Mesenchymal stem cell (in vitro differentiated cells and primary cell): Measurements from ENCODE around the gene MICOS13.
A peak's percentile ranks its signal among the peaks of the same experiment; 100 is the strongest.

Experiments
- DNase-seq: peaks from one replicate; pipeline ENCODE4 v3.0.0-alpha.2; 2013
- H2AFZ ChIP-seq: one replicate; pipeline ENCODE4 v1.6.1; 2013; ENCODE audit warnings: low read depth, mild to moderate bottlenecking, control low read depth, inconsistent platforms, low read length, moderate library complexity
- H2AK5ac ChIP-seq: 2 replicates; pipeline ENCODE4 v1.6.1; 2013; ENCODE audit warnings: low read length, moderate library complexity, mild to moderate bottlenecking, inconsistent platforms; ENCODE audit not compliant: severe bottlenecking
- H2BK120ac ChIP-seq: one replicate; pipeline ENCODE4 v1.6.1; 2013; ENCODE audit warnings: low read depth, mild to moderate bottlenecking, inconsistent platforms, low read length, moderate library complexity
- H2BK12ac ChIP-seq, 2 experiments: one replicate each; pipeline ENCODE4 v1.6.1; 2013; ENCODE audit warnings: inconsistent platforms in 2 of 2, low read length in 2 of 2, mild to moderate bottlenecking in 2 of 2, moderate library complexity in 2 of 2, control low read depth in 1 of 2
- H2BK15ac ChIP-seq: one replicate; pipeline ENCODE4 v1.6.1; 2013; ENCODE audit warnings: mild to moderate bottlenecking, low read depth, inconsistent platforms; ENCODE audit not compliant: poor library complexity, severe bottlenecking
- H2BK5ac ChIP-seq: 2 replicates; pipeline ENCODE4 v1.6.1; 2013; ENCODE audit warnings: low read depth, mild to moderate bottlenecking, low read length, control low read depth, inconsistent platforms; ENCODE audit not compliant: poor library complexity, severe bottlenecking
- H3K14ac ChIP-seq, 2 experiments: one replicate each; pipeline ENCODE4 v1.6.1; 2013; ENCODE audit warnings: inconsistent platforms in 2 of 2, low read length in 2 of 2, control low read depth in 1 of 2, mild to moderate bottlenecking in 1 of 2, moderate library complexity in 1 of 2
- H3K18ac ChIP-seq, 2 experiments: one replicate each; pipeline ENCODE4 v1.6.1; 2013; ENCODE audit warnings: inconsistent platforms in 2 of 2, low read length in 2 of 2, control low read depth in 1 of 2, low read depth in 1 of 2, mild to moderate bottlenecking in 1 of 2
- H3K23ac ChIP-seq, 2 experiments: one replicate each; pipeline ENCODE4 v1.6.1; 2013; ENCODE audit warnings: inconsistent platforms in 2 of 2, low read length in 2 of 2, mild to moderate bottlenecking in 2 of 2, moderate library complexity in 2 of 2, control low read depth in 1 of 2
- H3K27ac ChIP-seq: 2 replicates; pipeline ENCODE4 v1.5.1; 2013; ENCODE audit warnings: mild to moderate bottlenecking, moderate library complexity, low read length, control low read depth, inconsistent platforms; ENCODE audit not compliant: poor library complexity, severe bottlenecking
- H3K27me3 ChIP-seq, 2 experiments: 2 replicates each; pipeline versions ENCODE4 v1.6.1 to v1.7.0; 2013; ENCODE audit warnings: low read length in 2 of 2, mild to moderate bottlenecking in 2 of 2, moderate library complexity in 2 of 2, control low read depth in 1 of 2, inconsistent platforms in 1 of 2; ENCODE audit not compliant: control insufficient read depth in 1 of 2, insufficient read depth in 1 of 2
- H3K36me3 ChIP-seq, 2 experiments: 2 replicates each; pipeline versions ENCODE4 v1.6.1 to v1.7.0; 2013; ENCODE audit warnings: low read length in 2 of 2, control low read depth in 1 of 2, inconsistent platforms in 1 of 2, low read depth in 1 of 2, mild to moderate bottlenecking in 1 of 2; ENCODE audit not compliant: insufficient read depth in 2 of 2, control insufficient read depth in 1 of 2
- H3K4ac ChIP-seq, 2 experiments: one replicate each; pipeline ENCODE4 v1.6.1; 2013; ENCODE audit warnings: inconsistent platforms in 2 of 2, low read length in 2 of 2, mild to moderate bottlenecking in 2 of 2, moderate library complexity in 2 of 2, control low read depth in 1 of 2, low read depth in 1 of 2
- H3K4me1 ChIP-seq: 2 replicates; pipeline ENCODE4 v1.6.1; 2013; ENCODE audit warnings: low read depth, low read length, control low read depth; ENCODE audit not compliant: control insufficient read depth, insufficient read depth
- H3K4me2 ChIP-seq: 2 replicates; pipeline ENCODE4 v1.6.1; 2013; ENCODE audit warnings: low read length, mild to moderate bottlenecking, inconsistent platforms; ENCODE audit not compliant: poor library complexity, severe bottlenecking
- H3K4me3 ChIP-seq, 2 experiments: 2 replicates each; pipeline versions ENCODE4 v1.5.1 to v1.7.0; 2013; ENCODE audit warnings: low read length in 2 of 2, mild to moderate bottlenecking in 2 of 2, control low read depth in 1 of 2, low read depth in 1 of 2; ENCODE audit not compliant: insufficient read depth in 1 of 2
- H3K79me1 ChIP-seq: replicated peaks from 2 replicates; pipeline ENCODE4 v1.6.1; 2013; ENCODE audit warnings: mild to moderate bottlenecking, control low read depth, low read length, inconsistent platforms; ENCODE audit not compliant: poor library complexity, severe bottlenecking
- H3K9ac ChIP-seq: 2 replicates; pipeline ENCODE4 v1.7.0; 2013; ENCODE audit warnings: mild to moderate bottlenecking, low read length, moderate library complexity
- H3K9me3 ChIP-seq: 2 replicates; pipeline ENCODE4 v1.7.0; 2013; ENCODE audit warnings: mild to moderate bottlenecking, low read length; ENCODE audit not compliant: control insufficient read depth
- H4K8ac ChIP-seq: one replicate; pipeline ENCODE4 v1.6.1; 2013; ENCODE audit warnings: inconsistent platforms, mild to moderate bottlenecking, low read length, moderate library complexity
- H4K91ac ChIP-seq: one replicate; pipeline ENCODE4 v1.6.1; 2013; ENCODE audit warnings: mild to moderate bottlenecking, low read length, inconsistent platforms
- WGBS: methylation state at CpG from one replicate; pipeline ENCODE4 v1.1.7; 2013; ENCODE audit warnings: mixed read lengths; 5-methylcytosine and 5-hydroxymethylcytosine counted together

MICOS13 gene

DNA sequence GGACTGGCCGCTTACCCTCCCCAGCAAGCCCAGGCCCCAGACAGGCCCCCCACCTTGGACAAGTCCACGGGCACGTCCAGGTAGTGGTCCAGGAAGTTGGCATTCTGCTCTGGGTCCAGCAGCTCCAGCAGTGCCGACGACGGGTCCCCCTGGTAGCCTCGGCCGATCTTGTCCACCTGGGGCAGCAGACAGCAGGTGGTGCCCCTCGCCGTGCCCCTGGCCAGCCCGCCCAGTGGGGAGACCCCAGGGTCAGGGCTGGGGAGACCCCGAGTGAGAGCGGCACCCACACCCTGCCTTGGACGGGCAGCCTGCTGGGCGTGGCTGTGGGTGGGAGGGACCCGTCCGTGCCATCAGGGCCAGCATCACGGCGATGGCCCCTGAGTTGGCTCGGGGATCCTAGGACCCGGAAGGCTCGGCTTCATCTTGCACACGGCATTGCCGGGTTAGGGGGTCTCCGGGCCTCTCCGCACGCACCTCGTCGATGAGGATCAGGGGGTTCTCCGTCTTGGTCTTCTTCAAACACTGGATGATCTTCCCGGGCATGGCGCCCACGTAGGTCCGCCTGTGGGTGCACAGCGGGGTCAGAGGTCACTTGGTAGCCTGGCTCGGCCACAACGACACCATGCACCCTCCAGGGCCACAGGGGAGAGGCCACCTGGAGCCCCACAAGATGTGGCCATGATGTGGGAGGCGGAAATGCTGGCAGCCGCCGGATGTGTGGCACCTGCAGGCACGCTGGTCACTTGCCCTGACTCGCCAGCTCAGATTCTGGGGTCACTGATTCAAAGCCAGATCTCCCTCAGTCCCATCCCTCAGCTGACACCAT is 16.1 kb upstream of the MICOS13 start:
- H3K23ac ChIP-seq: no peak overlapping the region
- 93% methylated on average over 42 of the region's 42 CpGs for WGBS

DNA sequence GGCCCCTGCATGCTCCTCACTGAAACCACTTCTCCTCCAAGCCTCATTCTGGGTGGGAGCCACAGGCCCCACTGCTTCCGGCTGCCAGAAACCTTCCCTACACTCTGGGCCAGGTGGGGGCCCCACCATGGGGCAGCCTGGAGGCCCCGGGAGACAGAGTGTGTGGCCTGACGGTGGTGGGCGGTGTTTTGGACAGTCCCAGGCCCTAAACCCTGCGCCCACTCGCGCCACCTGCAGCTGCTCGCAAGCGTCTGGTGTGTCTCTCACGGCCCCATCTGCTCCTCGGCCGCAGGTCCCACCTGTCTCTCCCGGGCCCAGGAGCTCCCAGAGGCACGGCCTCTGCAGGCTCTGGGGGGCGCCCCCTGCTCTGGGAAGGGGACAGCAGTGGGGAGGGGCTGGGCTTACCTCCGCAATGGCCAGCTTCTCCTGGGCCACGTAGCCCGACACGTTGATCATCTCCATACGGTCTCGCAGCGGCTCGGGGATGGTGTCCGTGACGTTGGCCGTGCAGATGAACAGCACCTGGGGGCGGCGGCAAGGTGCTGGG is 15.4 kb upstream of the MICOS13 start:
- Histone ChIP-seq H3K4me3 (no peak overlapping the region), H3K9ac (no peak overlapping the region), H3K27me3 (no peaks in the 10 kb centered on the region), H4K8ac (no peak overlapping the region), H3K9me3 (no peaks in the 10 kb centered on the region), H3K4me1 (peaks cover 24% of the 10 kb centered on the region), H3K23ac (no peak overlapping the region), H3K18ac (no peak overlapping the region), H2BK5ac (no peak overlapping the region), H2AFZ (no peak overlapping the region), H3K14ac (no peak overlapping the region), H3K36me3 (peaks cover 76 to 96% of the 10 kb centered on the region in 2 experiments), H3K4me2 (no peak overlapping the region), H4K91ac (no peak overlapping the region), H2BK15ac (no peak overlapping the region), H3K27ac (no peak overlapping the region), H3K4ac (no peak overlapping the region), H2BK120ac (no peak overlapping the region), H2AK5ac (no peak overlapping the region), H3K79me1 (peaks cover 4% of the 10 kb centered on the region), H2BK12ac (no peak overlapping the region)
- WGBS: 92% methylated on average over 28 of the region's 28 CpGs
- DNase-seq: no peak

More for the DNA sequence above, 16.1 kb upstream of the MICOS13 start:
- no peak overlapping the region for H3K27ac ChIP-seq
- H3K4ac ChIP-seq: no peak overlapping the region
- H2BK12ac ChIP-seq: peak overlapping the region in 1 of 2 experiments; percentile 15
- H3K27me3 ChIP-seq: no peaks in the 10 kb centered on the region
- H3K36me3 ChIP-seq: peaks cover 77 to 98% of the 10 kb centered on the region in 2 experiments
- H3K9ac ChIP-seq: no peak overlapping the region
- H2AFZ ChIP-seq: no peak overlapping the region
- H3K4me2 ChIP-seq: no peak overlapping the region
- DNase-seq: no peak
- H3K4me1 ChIP-seq: peaks cover 24% of the 10 kb centered on the region
- H3K14ac ChIP-seq: no peak overlapping the region
- no peak overlapping the region for H3K18ac ChIP-seq
- H3K4me3 ChIP-seq: no peak overlapping the region
- no peak overlapping the region for H4K91ac ChIP-seq
- no peak overlapping the region for H2BK120ac ChIP-seq
- H3K79me1 ChIP-seq: peaks cover 7% of the 10 kb centered on the region
- H4K8ac ChIP-seq: no peak overlapping the region
- H2BK15ac ChIP-seq: no peak overlapping the region
- no peak overlapping the region for H2AK5ac ChIP-seq
- H3K9me3 ChIP-seq: no peaks in the 10 kb centered on the region
- H2BK5ac ChIP-seq: no peak overlapping the region

DNA sequence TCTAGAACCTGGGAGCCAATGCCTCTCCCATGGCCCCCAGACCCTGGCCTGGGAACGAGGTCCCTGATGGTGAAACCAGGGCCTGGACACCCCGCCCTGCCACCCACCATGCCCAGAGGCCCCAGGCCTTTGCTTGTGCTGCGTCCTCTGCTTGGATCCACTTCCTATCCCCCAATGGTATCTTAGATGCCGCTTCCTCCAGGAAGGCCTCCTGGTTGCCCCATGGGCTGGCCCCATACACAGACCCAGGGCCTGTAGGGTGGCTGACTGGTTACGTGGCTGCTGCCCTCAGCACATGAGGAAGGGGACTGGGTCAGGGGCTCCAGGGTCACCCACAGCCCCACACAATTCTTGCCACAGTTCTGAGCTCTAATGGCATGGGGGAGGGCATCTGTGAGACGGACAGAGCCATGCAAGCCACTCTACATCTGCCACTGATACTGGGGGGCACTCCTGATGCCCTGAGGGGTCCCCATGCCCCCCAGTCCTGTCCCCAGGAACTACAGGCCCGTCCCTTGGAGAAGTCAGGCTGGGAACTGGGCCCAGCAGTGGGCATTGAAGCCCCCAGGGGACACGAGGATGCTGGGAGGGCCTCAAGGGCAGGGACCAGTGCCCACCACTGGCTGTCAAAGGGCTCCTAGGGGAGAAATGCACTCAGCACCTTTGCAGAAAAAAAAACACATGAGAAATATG is 14.8 kb upstream of the MICOS13 start:
- Histone ChIP-seq H3K27ac (no peak overlapping the region), H3K14ac (no peak overlapping the region), H3K9ac (no peak overlapping the region), H3K36me3 (peaks cover 69 to 90% of the 10 kb centered on the region in 2 experiments), H4K8ac (no peak overlapping the region), H4K91ac (no peak overlapping the region), H3K4me1 (peaks cover 24% of the 10 kb centered on the region), H2BK12ac (no peak overlapping the region), H3K9me3 (no peaks in the 10 kb centered on the region), H3K4me3 (no peak overlapping the region), H2BK5ac (no peak overlapping the region), H2BK120ac (no peak overlapping the region), H3K18ac (no peak overlapping the region), H3K4me2 (no peak overlapping the region), H2AK5ac (no peak overlapping the region), H2AFZ (no peak overlapping the region), H2BK15ac (no peak overlapping the region), H3K27me3 (no peaks in the 10 kb centered on the region), H3K4ac (no peak overlapping the region), H3K23ac (no peak overlapping the region), H3K79me1 (peaks cover 4% of the 10 kb centered on the region)
- no peak for DNase-seq
- 91% methylated on average over 8 of the region's 8 CpGs for WGBS
